Activated CD4-positive, alpha-beta memory T cell treated with anti-CD3 and anti-CD28 coated beads, Interleukin-2, amount 10 ng/mL, durations not matched to agents 7 days and 5 days (primary cell): ENCODE data around the gene PGM3. TPM values are rescaled to one million over a fixed set of nuclear protein-coding genes. Genes with fewer than 3 reads are reported as not detected.

Experiments used
- CTCF ChIA-PET: fragments of 350-600 bp; sonication (Branson Sonifier 250); formaldehyde crosslinking; loops from one replicate; lab custom pipeline; 2021; ENCODE audit warnings: antibody characterized with exemption, inconsistent platforms; lab: Charles Lee
- POLR2A ChIA-PET: fragments of 350-600 bp; sonication (Branson Sonifier 250); formaldehyde crosslinking; loops from one replicate; lab custom pipeline; 2021; ENCODE audit warnings: antibody characterized with exemption; lab: Charles Lee
- DNase-seq: peaks from one replicate; pipeline ENCODE4 v3.0.0-alpha.2; 2020
- H3K27ac Mint-ChIP-seq: one replicate; pipeline ENCODE4 v1.8.0; 2021; ENCODE audit warnings: mild to moderate bottlenecking, mixed read lengths
- H3K27me3 Mint-ChIP-seq: one replicate; pipeline ENCODE4 v1.8.0; 2021; ENCODE audit warnings: mixed read lengths
- H3K36me3 Mint-ChIP-seq: one replicate; pipeline ENCODE4 v1.8.0; 2021; ENCODE audit warnings: low read depth, mixed read lengths
- H3K4me1 Mint-ChIP-seq: one replicate; pipeline ENCODE4 v1.8.0; 2021; ENCODE audit warnings: mixed read lengths
- H3K4me3 Mint-ChIP-seq: one replicate; pipeline ENCODE4 v1.8.0; 2021; ENCODE audit warnings: mild to moderate bottlenecking, mixed read lengths
- H3K9me3 Mint-ChIP-seq: one replicate; pipeline ENCODE4 v1.8.0; 2021; ENCODE audit warnings: mixed read lengths
- total RNA-seq, 2 experiments: library from RNA; stranded (reverse); gene quantifications; one replicate each; pipeline ENCODE4 v1.2.3, GENCODE V29; 2021

The PGM3 gene
- total RNA-seq, 2 experiments from 2014 or later = 18.6 to 20.7 TPM

DNA sequence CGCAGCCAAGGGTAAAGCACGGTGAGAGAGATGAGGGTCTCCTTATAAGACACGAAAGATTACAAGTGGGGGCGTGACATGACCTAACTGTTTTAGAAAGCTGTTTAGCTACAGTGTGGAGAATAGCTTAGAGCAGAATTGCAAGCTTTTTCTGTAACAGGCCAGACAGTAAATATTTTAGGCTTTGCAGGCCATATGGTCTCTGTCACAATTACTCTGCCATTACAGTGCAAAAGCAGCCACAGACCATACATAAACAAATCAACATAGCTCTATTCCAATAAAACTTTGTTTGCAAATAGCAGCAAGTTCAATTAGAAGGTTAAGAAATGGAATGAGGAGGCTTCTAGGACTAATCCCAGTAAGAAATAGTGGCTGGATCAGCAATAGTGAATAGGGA, 16.8 kb downstream of the PGM3 start:
- POLR2A ChIA-PET = no interaction called here

DNA sequence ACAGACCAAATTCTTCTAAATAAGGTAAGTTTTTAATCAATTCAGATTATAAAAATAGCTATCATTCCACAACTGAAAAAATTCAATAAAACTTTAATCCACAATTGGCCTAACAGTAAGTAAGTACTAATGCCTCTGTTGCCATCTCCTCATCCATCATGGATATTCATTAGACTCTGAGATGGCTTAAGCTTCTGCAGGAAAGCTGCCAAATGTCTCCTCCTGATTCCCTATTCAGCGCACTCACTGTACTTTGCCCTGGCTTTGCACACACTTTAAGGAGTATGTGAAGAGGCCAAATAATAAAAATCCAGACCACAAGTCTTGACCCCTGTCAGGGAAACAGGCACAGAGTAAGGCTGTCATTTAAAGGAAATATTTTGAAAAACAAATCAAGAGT, 23.6 kb downstream of the PGM3 start:
- no peaks in the 10 kb centered on the region for H3K27me3 Mint-ChIP-seq
- CTCF ChIA-PET = interaction anchor here (0.6 kb wide), 1 partner anchor 35 kb away, joined by 4 read pairs; no protein-coding TSS in a partner anchor
- H3K4me1 Mint-ChIP-seq = peaks cover under 1% of the 10 kb centered on the region
- H3K27ac Mint-ChIP-seq = no peak overlapping the region
- no peak overlapping the region for H3K4me3 Mint-ChIP-seq
- H3K36me3 Mint-ChIP-seq = peaks cover 66% of the 10 kb centered on the region
- POLR2A ChIA-PET = no interaction called here
- no peaks in the 10 kb centered on the region for H3K9me3 Mint-ChIP-seq
- DNase-seq = no peak

More for the DNA sequence above, 16.8 kb downstream of the PGM3 start:
- CTCF ChIA-PET = interaction anchor here (0.8 to 1.1 kb wide), 2 partner anchors 109 to 111 kb away, joined by 3 to 4 read pairs; partner anchors contain the start of genes DOP1A and UBE3D
- H3K4me3 Mint-ChIP-seq = no peak overlapping the region
- DNase-seq = no peak
- peaks cover 50% of the 10 kb centered on the region for H3K36me3 Mint-ChIP-seq
- H3K27ac Mint-ChIP-seq = no peak overlapping the region
- H3K9me3 Mint-ChIP-seq = no peaks in the 10 kb centered on the region
- H3K4me1 Mint-ChIP-seq = no peaks in the 10 kb centered on the region
- H3K27me3 Mint-ChIP-seq = no peaks in the 10 kb centered on the region

DNA sequence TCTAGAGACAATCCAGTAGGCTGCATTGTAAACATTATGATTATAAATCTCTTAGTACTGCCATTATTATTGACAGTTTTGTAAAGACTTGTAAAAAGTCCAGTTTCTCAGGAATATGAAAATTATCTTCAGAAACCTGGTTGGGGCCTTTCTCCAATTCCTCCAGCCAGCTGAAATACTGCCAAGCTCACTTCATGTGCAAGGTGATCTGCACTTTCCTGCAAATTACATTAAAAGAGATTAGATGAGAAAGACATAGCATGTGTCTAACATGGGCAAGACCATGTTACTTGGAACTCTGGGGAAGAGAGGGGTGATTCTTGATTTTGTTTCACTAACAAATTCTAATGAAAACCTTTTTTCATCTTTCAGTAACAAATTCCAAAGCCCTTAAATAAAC, 24.0 kb downstream of the PGM3 start:
- no peaks in the 10 kb centered on the region for H3K27me3 Mint-ChIP-seq
- H3K27ac Mint-ChIP-seq = no peak overlapping the region
- H3K9me3 Mint-ChIP-seq = no peaks in the 10 kb centered on the region
- peaks cover 65% of the 10 kb centered on the region for H3K36me3 Mint-ChIP-seq
- no peak overlapping the region for H3K4me3 Mint-ChIP-seq
- peaks cover 2% of the 10 kb centered on the region for H3K4me1 Mint-ChIP-seq
- ChIA-PET CTCF (no interaction called here), POLR2A (no interaction called here)
- no peak for DNase-seq

DNA sequence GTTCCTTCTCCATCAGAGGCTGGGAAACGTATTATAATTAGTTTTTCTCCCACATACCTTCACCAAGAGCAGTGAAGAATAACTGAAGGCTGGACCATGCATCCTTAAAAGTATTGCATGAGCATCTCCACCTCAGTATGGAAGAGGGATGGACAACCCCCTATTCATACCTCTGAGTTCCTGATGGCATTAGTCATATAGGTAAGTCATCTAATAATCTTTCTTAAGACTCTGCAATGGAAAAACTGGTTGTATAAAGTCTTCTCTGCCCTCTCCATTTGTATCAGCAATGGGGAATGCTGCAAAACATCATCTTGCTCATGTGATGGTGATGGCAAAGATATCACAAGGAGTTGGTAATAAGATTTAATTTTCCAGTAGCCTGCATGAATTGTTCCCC, 24.5 kb downstream of the PGM3 start:
- POLR2A ChIA-PET = no interaction called here
- H3K36me3 Mint-ChIP-seq = peaks cover 64% of the 10 kb centered on the region
- no peak overlapping the region for H3K27ac Mint-ChIP-seq

DNA sequence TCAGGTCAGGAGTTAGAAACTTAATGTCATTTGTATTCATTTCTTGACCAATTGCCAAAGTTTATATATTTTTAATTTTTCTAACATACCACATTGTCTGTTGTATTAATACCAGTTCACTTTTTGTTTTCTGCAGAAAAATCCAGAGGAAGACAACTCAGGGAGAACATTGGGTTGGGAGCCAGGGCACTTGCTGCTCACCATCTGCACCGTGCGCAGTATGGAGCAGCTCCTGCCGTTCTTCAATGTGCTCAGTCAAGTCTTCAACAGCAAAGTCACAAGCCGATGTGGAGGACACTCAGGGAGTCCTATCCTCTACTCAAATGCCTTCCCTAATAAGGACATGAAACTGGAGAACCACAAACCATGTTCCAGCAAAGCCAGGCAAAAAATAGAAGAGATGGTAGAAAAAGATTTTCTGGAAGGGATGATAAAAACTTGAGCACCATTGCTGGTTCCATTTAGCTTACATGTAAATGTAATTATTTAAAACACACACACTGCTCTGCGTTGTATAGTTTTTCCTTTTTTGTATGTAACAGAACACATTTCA, 25.3 kb downstream of the PGM3 start:
- Mint-ChIP-seq H3K27me3 (no peaks in the 10 kb centered on the region), H3K36me3 (peaks cover 63% of the 10 kb centered on the region), H3K4me3 (no peak overlapping the region), H3K4me1 (peaks cover 2% of the 10 kb centered on the region), H3K9me3 (no peaks in the 10 kb centered on the region), H3K27ac (no peak overlapping the region)
- DNase-seq = no peak
- POLR2A ChIA-PET = no interaction called here
- CTCF ChIA-PET = interaction anchor here (0.8 to 1.8 kb wide), 2 partner anchors 14 to 100 kb away, joined by 3 to 4 read pairs; partner anchors contain the start of gene DOP1A

More for the DNA sequence above, 24.5 kb downstream of the PGM3 start:
- Mint-ChIP-seq H3K9me3 (no peaks in the 10 kb centered on the region), H3K4me3 (no peak overlapping the region), H3K27me3 (no peaks in the 10 kb centered on the region), H3K4me1 (peaks cover 2% of the 10 kb centered on the region)
- CTCF ChIA-PET = interaction anchor here (1.8 kb wide), 1 partner anchor 101 kb away, joined by 4 read pairs; the partner anchor contains the start of gene DOP1A
- no peak for DNase-seq

DNA sequence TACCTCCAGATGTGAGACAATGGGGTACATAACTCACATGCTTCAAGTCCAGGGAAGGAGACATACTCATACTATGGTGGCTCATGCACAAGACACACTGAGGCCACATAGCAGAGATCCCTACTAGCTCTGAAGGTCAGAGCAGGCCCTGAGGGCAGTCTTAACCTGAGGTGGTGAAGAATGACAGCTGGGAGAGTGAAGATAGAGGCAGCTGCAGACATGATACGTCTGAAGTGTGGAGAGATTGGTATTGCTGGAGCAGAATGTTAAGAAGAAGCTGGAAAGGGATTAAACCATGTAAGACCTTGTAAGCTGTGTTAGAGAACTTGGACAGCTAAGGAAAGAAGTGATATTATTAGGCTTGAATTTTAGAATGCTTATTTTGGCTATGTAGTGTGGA, 32.9 kb downstream of the PGM3 start:
- Mint-ChIP-seq H3K27ac (no peak overlapping the region), H3K27me3 (no peaks in the 10 kb centered on the region), H3K9me3 (no peaks in the 10 kb centered on the region), H3K4me3 (no peak overlapping the region), H3K4me1 (peaks cover 2% of the 10 kb centered on the region), H3K36me3 (peaks cover 31% of the 10 kb centered on the region)
- DNase-seq = no peak
- ChIA-PET CTCF (interaction anchor here (1.2 kb wide), 1 partner anchor 93 kb away, joined by 3 read pairs; the partner anchor contains the start of gene DOP1A), POLR2A (interaction anchor here (1.1 kb wide), 1 partner anchor 26 kb away, joined by 3 read pairs; no protein-coding TSS in a partner anchor)

DNA sequence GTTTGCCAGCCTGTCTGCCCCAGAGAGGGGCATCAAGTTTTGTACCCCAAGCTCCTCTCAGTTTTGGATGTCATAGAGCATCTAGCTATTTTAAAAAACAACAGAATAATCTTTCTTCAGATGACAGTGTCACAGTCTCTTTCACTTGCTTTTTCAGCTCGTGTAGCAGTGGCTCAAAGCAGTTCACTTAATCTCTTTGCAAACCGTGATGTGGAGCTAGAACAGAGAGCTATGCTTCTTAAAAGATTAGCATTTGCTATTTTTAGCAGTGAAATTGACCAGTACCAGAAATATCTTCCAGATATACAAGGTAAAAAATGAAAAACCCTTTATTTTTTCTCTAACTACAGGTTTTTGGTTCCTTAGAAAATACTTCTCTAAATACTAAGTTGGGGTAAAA, 37.3 kb downstream of the PGM3 start:
- no peak overlapping the region for H3K4me3 Mint-ChIP-seq
- DNase-seq = no peak
- no peak overlapping the region for H3K27ac Mint-ChIP-seq
- no peaks in the 10 kb centered on the region for H3K27me3 Mint-ChIP-seq
- ChIA-PET CTCF (interaction anchor here (0.6 to 5.1 kb wide), 2 partner anchors 24 to 89 kb away, joined by 3 to 20 read pairs; partner anchors contain the start of genes DOP1A and UBE3D), POLR2A (no interaction called here)
- peaks cover 21% of the 10 kb centered on the region for H3K36me3 Mint-ChIP-seq
- H3K9me3 Mint-ChIP-seq = no peaks in the 10 kb centered on the region
- no peaks in the 10 kb centered on the region for H3K4me1 Mint-ChIP-seq

DNA sequence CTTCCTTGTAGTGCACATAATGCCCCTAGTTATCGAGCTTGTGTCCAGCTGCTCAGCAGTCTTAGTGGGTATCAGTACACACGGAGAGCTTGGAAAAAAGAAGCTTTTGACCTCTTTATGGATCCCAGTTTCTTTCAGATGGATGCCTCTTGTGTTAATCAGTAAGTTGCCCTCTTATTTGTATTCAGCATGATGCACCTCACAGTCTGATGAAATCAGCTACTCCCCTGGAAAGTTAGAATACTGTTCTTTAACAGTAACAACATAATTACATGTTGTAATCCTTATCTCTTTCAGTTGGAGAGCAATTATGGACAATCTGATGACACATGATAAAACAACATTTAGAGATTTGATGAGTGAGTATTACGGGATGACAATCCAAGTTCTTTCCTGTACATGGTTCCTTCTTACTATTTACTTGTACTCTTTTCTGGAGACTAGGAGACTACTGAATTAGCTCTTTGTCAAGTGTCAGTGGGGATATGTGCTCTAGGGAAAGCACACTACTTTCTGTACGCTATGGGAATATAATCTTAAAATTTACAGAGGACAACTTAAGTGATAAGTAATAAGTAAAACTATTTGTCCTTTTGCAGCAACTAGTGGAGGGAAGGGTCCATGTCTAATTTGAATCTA, 39.1 kb downstream of the PGM3 start:
- POLR2A ChIA-PET = no interaction called here
- Mint-ChIP-seq H3K4me1 (no peaks in the 10 kb centered on the region), H3K27me3 (no peaks in the 10 kb centered on the region), H3K4me3 (no peak overlapping the region), H3K36me3 (peaks cover 16% of the 10 kb centered on the region), H3K9me3 (no peaks in the 10 kb centered on the region), H3K27ac (no peak overlapping the region)
- DNase-seq = no peak
- CTCF ChIA-PET = interaction anchor here (5.1 kb wide), 1 partner anchor 87 kb away, joined by 20 read pairs; the partner anchor contains the start of genes DOP1A and UBE3D

DNA sequence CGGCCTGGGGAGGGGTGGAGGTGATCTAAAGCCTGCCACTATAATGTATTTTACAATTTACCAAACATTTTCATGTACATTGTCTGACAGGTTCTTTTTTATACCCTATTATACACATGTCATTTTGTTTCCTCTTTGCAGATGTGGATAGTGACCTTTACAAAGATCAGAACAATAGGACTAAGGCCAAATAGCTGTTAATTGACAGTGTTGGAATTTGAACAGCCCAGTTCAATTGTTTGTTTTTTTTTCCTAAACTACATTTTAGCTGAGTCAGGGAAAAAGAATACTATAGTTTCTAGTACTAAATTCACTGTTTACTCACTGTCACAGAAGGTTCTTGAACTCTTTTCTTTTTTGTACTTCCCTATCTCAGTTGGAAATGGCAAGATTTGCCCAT, 40.2 kb downstream of the PGM3 start:
- H3K27me3 Mint-ChIP-seq = no peaks in the 10 kb centered on the region
- H3K4me1 Mint-ChIP-seq = no peaks in the 10 kb centered on the region
- DNase-seq = no peak
- CTCF ChIA-PET = no interaction called here
- peaks cover 16% of the 10 kb centered on the region for H3K36me3 Mint-ChIP-seq
- H3K9me3 Mint-ChIP-seq = no peaks in the 10 kb centered on the region
- POLR2A ChIA-PET = no interaction called here
- H3K27ac Mint-ChIP-seq = no peak overlapping the region
- H3K4me3 Mint-ChIP-seq = no peak overlapping the region

DNA sequence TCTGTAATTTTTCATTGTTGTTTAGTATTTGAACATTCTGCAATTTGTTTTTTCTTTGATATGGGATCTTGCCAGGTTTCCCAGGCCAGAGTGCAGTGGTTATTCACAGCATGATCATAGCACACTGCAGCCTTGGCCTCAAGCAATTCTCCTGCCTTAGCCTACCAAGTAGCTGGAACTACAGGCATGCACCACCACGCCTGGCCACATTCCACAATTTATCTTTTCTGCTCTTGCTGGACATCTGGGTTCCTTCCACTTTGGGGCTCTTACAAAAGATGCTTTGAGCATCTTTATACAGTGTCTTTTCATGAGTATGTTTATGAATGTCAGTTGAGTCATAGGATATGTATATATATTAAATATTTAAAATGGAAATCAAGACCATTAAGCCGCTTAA, 42.0 kb downstream of the PGM3 start:
- Mint-ChIP-seq H3K36me3 (peaks cover 15% of the 10 kb centered on the region), H3K27me3 (no peaks in the 10 kb centered on the region), H3K4me1 (no peaks in the 10 kb centered on the region), H3K4me3 (no peak overlapping the region), H3K9me3 (no peaks in the 10 kb centered on the region), H3K27ac (no peak overlapping the region)
- ChIA-PET POLR2A (no interaction called here), CTCF (no interaction called here)
- DNase-seq = no peak

DNA sequence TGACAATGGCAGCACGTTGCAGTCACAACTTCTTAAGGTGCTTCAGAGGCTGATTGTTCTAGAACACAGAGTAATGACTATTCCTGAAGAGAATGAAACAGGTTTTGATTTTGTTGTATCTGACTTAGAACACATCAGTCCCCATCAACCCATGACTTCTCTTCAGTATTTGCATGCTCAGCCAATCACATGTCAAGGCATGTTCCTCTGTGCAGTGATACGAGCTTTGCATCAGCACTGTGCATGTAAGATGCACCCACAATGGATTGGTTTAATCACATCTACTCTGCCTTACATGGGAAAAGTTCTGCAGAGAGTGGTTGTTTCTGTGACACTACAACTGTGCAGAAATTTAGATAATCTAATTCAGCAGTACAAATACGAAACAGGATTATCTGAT, 54.3 kb downstream of the PGM3 start:
- no peak for DNase-seq
- Mint-ChIP-seq H3K27me3 (no peaks in the 10 kb centered on the region), H3K4me3 (no peak overlapping the region), H3K36me3 (peaks cover 19% of the 10 kb centered on the region), H3K9me3 (no peaks in the 10 kb centered on the region), H3K4me1 (peaks cover 2% of the 10 kb centered on the region), H3K27ac (no peak overlapping the region)
- CTCF ChIA-PET = no interaction called here
- POLR2A ChIA-PET = no interaction called here

DNA sequence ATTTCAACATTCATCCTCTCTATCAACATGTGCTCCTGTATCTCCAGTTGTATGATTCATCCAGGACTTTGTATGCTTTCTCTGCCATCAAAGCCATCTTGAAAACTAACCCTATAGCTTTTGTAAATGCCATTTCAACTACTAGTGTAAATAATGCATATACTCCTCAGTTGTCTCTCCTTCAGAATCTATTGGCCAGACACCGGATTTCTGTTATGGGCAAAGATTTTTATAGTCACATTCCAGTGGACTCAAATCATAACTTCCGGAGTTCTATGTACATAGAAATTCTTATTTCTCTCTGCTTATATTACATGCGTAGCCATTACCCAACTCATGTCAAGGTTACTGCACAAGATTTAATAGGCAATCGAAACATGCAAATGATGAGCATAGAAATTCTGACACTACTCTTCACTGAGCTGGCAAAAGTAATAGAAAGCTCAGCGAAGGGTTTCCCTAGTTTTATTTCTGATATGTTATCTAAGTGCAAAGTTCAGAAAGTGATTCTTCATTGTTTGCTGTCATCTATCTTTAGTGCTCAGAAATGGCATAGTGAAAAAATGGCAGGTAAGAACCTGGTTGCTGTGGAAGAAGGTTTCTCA, 54.8 kb downstream of the PGM3 start:
- Mint-ChIP-seq H3K4me3 (no peak overlapping the region), H3K27ac (no peak overlapping the region), H3K4me1 (peaks cover 2% of the 10 kb centered on the region), H3K27me3 (no peaks in the 10 kb centered on the region), H3K9me3 (no peaks in the 10 kb centered on the region), H3K36me3 (peaks cover 19% of the 10 kb centered on the region)
- CTCF ChIA-PET = no interaction called here
- POLR2A ChIA-PET = no interaction called here
- no peak for DNase-seq

DNA sequence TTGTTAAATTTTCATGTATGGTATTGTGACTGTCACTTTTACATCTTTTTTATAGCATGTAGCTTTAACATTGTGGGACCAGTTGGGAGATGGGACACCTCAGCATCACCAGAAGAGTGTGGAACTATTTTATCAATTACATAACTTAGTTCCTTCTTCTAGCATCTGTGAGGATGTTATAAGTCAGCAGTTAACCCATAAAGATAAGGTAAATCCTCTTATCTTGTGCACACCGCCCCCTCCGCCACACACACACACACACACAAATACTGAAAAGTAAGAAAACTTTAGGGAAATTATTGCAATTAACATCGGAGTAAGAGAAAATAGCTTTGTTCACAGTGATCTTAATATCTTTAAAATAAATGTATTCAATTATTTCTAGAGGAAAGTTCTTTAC, 60.9 kb downstream of the PGM3 start:
- H3K27ac Mint-ChIP-seq = no peak overlapping the region
- no peaks in the 10 kb centered on the region for H3K9me3 Mint-ChIP-seq
- peaks cover 37% of the 10 kb centered on the region for H3K36me3 Mint-ChIP-seq
- no peak for DNase-seq
- no peaks in the 10 kb centered on the region for H3K27me3 Mint-ChIP-seq
- POLR2A ChIA-PET = no interaction called here
- no peaks in the 10 kb centered on the region for H3K4me1 Mint-ChIP-seq
- no peak overlapping the region for H3K4me3 Mint-ChIP-seq
- CTCF ChIA-PET = no interaction called here
